Measurements from ENCODE around the gene EDC4.
A peak's percentile ranks its signal among the peaks of the same experiment; 100 is the strongest.

Gene EDC4

GRCh38 chr16:67893743-67894399, 21.0 kb downstream of the EDC4 start:
- Mint-ChIP-seq H3K4me3 (peak overlapping the region; percentile 98), H3K4me1 (peaks cover 36% of the 10 kb centered on the region), H3K27me3 (ENCODE audit: low read depth, poor library complexity) (peaks cover 3% of the 10 kb centered on the region), H3K36me3 (ENCODE audit: low read depth) (no peaks in the 10 kb centered on the region), H3K9me3 (no peaks in the 10 kb centered on the region), H3K27ac (peak overlapping the region; percentile 99)
- DNase-seq = no peak
- no peak for TF ChIP-seq CTCF (IDR thresholded peaks at IDR 0.05)

GRCh38 chr16:67897231-67897630, 24.4 kb downstream of the EDC4 start:
- H3K9me3 Mint-ChIP-seq = no peaks in the 10 kb centered on the region
- H3K27me3 Mint-ChIP-seq (ENCODE audit: low read depth, poor library complexity) = peaks cover 3% of the 10 kb centered on the region
- peaks cover 47% of the 10 kb centered on the region for H3K4me1 Mint-ChIP-seq
- DNase-seq = no peak
- no peak overlapping the region for H3K4me3 Mint-ChIP-seq
- H3K36me3 Mint-ChIP-seq (ENCODE audit: low read depth) = no peaks in the 10 kb centered on the region
- no peak for TF ChIP-seq CTCF (IDR thresholded peaks at IDR 0.05)
- no peak overlapping the region for H3K27ac Mint-ChIP-seq

- peaks cover 22% of the 10 kb centered on the region for H3K4me1 Mint-ChIP-seq
- peaks cover 17% of the 10 kb centered on the region for H3K36me3 Mint-ChIP-seq (ENCODE audit: low read depth)
- no peaks in the 10 kb centered on the region for H3K9me3 Mint-ChIP-seq
- no peak for TF ChIP-seq CTCF (IDR thresholded peaks at IDR 0.05)
- no peak overlapping the region for H3K27ac Mint-ChIP-seq
- no peak overlapping the region for H3K4me3 Mint-ChIP-seq
- no peak for DNase-seq
- H3K27me3 Mint-ChIP-seq (ENCODE audit: low read depth, poor library complexity) = no peaks in the 10 kb centered on the region
Measured at GRCh38 chr16:67901734-67902133, 28.9 kb downstream of the EDC4 start.

GRCh38 chr16:67902831-67903230, 30.0 kb downstream of the EDC4 start:
- peaks cover 17% of the 10 kb centered on the region for H3K4me1 Mint-ChIP-seq
- no peak for DNase-seq
- H3K4me3 Mint-ChIP-seq = no peak overlapping the region
- H3K36me3 Mint-ChIP-seq (ENCODE audit: low read depth) = peaks cover 17% of the 10 kb centered on the region
- peak overlapping the region; percentile 64 for H3K27ac Mint-ChIP-seq
- no peaks in the 10 kb centered on the region for H3K9me3 Mint-ChIP-seq
- H3K27me3 Mint-ChIP-seq (ENCODE audit: low read depth, poor library complexity) = no peaks in the 10 kb centered on the region
- no peak for TF ChIP-seq CTCF (IDR thresholded peaks at IDR 0.05)

- Mint-ChIP-seq H3K4me1 (no peaks in the 10 kb centered on the region), H3K27me3 (ENCODE audit: low read depth, poor library complexity) (no peaks in the 10 kb centered on the region), H3K4me3 (no peak overlapping the region), H3K27ac (peak overlapping the region; percentile 87), H3K9me3 (no peaks in the 10 kb centered on the region), H3K36me3 (ENCODE audit: low read depth) (peaks cover 28% of the 10 kb centered on the region)
- no peak for TF ChIP-seq CTCF (IDR thresholded peaks at IDR 0.05)
- no peak for DNase-seq
Measured at GRCh38 chr16:67907397-67908180, 34.7 kb downstream of the EDC4 start.

All from nephron progenitor cell (in vitro differentiated cells).